ENCODE data around the gene ELMO1.
A peak's percentile ranks its signal among the peaks of the same experiment; 100 is the strongest.
"Not testable (repeated sequence)": the region's sequence is repeated elsewhere in the genome, so short reads cannot be mapped to it uniquely, and the experiment has no call there.

Gene ELMO1

DNA sequence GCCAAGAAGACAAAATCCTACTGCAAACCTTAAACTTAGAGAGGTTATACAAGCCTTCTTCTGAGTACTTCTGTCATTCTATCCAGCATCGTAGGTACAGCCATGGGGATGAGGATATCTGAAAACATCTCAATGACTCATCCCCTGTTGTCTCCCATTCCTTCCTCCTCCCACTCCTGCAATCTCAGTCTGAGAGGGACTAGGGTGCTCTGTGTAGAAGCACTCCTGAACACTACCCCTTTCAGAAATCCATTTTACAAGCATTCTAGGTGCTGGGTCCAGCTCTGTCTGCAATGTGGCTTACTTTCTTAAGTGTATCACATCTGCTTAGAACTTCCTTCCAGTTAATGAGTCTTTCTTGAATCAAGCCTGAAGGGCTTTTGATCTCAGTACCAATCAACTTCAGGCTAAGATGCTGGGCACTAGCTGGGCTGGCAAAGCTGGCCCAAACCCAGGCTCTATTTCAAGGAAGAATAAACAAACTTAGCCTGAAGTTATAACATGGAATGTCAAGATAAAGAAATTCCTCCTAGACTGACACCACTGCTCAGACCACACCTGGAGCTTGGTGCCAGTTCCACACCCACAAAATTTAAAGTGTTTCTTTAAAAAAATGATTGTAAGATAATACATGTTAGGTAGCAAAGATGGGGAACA is 454.1 kb downstream of the ELMO1 start:
- DNase-seq: no peak

DNA sequence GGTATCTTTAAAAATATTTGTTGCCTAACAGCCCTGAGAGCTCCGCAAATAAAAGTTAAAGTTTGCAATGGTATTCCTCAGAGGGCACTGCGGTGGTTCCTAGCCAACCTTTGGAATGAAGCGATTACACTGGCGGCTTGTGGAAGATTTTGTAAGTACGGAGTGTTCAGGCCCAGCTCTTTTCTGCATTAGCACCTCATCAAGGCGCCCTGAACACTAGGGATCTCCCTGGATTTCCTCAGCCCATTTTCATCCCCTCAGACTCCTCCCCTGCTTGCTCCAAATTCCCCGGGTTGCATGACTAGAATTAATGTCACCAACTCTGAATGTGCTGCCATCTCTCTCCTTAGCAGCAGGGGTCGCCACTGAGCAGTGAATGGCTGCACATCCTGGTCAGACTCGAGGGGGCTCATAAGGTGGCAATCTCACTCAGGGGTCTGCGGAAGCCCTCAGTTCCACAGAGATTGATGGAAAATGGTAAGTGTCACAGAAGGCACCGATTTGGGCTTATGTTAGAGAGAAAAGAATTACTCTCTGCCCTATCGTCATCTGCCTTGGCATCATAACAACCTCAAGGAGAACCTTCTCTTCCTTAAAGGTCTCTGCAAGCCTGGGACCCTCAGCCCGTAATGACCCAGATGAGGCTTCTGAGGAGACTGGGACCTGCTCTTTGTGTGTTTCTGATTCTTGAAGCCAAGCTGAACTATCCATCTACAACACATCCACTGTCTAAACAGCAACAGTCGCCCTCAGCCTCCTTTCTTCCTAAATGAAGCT is 461.5 kb downstream of the ELMO1 start:
- peak; percentile 66 for DNase-seq

DNA sequence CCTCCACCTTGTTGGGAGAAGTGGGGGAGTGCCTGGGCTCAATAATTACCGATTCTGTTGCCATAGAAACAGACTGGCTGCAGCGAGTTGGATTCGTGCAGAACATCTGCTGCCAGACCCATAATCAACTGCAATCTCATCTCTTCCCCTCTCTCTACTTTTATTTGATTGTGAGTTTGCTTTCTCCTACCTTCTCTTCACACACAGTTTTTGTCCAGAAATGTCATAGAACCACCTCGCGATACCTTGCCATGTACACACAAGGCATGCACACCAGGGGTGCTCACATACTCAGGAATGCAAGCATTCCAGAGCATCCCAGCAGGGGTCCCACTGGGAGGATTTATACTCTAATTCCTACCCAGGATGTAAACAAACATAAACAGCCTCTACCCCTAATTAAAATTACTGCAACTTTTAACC is 462.1 kb downstream of the ELMO1 start:
- DNase-seq: no peak

DNA sequence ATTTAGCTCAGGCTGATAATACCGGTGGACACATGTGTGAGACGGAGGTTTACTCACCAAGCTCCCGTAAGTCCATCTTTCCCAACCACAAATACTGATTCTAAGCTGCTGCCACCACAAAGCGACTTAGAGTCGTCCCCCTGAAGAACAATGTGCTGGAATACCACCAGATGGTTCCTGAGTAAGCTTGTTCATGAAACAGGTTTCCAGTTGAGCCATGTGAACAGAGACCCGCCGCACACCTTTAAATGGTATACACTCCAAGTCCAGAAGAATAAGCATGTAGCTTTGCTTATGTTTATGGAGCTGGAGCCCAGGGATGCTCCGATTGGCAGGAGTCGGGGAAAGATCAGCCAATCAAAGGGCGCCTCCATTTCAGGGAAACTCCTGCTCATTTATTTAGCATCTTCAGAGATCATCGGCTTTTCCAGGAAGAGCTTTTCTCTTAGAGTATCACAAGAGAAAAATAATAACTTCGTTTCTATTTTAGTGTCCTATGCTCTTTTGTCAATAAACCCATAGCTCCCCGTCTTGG is 462.7 kb downstream of the ELMO1 start:
- no peak for DNase-seq

DNA sequence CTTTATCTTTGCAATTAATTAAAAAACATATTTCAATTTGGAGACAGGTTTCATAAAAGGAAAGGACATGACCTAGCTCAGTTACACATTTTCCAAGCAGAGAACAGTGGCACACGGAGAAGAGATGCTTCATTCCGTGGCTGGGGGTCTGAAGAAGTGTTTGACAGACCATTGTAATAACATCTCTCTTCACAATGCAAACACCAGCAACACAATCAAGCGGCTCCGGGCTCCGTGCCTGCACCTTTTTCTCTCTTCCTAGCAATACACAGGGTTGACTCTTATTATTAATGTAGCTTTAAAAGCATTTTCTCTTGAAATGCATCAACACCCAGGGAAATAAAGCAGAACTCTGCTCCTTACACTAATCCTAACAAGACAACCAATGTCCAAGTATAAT is 463.3 kb downstream of the ELMO1 start:
- DNase-seq: no peak

DNA sequence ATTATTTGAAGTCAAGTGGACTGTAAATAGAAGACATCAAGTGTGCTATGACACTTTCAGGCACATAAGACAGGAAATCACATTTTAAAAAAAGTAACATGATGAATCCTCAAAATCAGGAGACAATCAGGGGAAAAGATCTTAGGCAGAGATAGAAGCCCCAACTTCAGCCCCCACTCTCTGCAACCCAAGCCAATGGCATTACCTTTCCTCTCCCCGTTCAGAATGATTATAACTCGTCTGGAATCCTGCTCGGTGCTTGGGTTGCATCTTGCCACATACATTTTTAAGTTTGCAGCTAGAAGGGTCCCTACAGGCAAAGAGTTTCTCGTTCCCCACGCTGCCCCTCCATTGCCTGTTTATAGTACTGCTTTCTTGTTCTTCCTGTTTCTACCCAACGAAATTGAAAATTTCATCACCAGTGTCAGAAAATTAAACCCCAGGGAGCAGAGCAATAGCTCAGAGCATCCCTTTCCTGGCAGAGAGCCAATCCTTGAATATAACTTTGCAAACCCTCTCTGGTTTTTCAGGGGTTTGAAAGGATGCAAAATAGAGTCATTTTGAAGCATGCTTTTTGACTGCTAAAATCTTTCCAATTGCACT is 463.9 kb downstream of the ELMO1 start:
- DNase-seq: no peak

DNA sequence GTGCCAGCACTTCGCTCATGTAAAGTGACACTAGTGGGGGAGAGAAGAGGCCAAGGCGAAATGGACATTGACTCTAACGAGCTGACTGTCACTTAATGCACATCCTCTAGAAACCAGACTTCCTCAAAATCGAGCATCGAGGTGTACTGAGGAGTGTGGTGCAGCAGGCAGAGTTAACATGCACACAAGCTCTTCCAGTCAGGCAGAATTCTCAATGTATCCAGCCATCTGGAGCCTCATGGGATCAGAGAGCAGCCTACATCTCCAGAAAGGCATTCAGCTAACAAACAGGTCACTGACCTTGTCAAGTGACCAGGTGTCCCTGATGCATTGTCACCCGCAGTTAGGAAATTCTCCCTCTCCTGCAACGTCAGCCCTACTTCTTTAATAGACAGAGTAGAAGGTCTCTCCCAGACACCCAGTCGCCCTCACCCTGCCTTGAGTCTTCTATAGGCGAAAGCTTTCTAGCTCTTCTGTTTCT is 464.6 kb downstream of the ELMO1 start:
- no peak for DNase-seq

DNA sequence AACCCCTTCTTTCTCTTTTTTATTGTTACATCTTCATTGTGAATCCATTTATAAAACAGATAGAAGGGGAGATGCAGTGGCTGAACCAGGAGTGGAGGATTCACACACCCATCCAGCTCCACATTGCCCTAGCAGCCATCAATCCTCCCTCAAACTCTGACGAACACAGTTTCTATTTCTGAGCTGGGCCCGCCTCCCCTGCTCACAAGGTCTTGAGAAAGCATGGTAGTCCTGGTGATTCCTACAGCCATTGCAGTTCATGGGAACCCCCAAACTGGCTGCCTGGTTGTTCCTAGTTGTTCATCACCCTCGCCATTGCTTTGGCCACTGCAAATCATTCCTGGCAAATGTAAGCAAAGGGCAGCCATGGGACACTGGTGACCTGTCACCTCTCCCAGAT is 465.9 kb downstream of the ELMO1 start:
- DNase-seq: no peak

DNA sequence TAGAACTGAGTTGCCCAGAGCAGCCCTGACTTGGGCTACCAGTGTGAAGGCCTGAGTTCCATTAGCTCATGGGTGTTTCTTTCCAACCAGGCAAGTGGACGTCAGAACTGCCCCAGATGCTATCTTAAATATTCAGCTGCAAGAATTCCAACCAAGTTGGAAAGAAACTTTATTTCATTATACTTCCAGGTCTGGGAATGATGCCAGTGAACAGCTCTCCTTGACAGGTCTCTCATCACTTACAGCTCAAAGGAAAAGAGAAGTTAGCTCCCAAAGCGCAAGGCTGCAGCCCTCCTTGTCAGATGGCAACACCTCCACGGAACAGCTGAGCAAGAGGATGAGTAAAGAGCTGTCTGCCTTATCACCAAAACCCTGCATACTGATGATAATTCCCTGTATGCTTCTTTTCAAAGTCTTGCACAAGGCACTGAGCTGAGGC is 468.8 kb downstream of the ELMO1 start:
- no peak for DNase-seq

DNA sequence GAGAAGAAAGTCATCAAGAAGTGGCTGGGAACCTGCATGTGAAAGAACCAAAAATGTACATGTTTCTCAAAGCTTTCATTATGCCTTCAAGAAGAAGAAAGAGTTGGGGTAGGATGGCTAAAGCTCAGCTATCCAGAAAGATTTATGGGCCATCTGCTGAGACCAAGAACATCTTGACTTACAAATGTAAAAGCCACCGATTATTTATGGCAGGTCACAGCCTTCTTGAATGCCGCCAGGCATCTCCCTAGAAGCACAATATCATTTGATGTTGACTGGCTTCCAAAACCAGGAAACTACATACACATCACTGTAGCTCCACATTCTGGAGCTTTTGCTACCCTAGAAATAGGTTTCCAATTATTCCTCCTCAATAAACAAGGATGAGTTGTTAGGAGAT is 470.2 kb downstream of the ELMO1 start:
- no peak for DNase-seq

DNA sequence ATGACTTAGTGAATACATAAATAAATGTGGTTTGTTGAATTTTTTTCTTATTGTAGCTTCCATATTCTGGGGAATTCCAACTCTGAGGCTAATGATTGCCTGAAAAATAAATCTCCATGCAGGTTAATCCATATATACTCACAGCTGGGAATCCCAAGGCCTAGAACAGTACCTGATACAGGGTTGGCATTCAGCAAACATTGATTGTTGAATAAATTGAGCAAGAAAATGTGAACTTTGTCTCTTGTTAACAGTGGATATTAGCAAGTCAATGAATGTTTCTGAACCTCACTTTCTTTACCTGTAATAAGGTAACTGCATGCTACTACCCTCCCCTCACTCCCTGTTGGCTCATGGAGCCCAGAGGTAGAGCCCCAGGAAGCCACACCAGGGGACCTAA is 470.8 kb downstream of the ELMO1 start:
- DNase-seq: no peak

DNA sequence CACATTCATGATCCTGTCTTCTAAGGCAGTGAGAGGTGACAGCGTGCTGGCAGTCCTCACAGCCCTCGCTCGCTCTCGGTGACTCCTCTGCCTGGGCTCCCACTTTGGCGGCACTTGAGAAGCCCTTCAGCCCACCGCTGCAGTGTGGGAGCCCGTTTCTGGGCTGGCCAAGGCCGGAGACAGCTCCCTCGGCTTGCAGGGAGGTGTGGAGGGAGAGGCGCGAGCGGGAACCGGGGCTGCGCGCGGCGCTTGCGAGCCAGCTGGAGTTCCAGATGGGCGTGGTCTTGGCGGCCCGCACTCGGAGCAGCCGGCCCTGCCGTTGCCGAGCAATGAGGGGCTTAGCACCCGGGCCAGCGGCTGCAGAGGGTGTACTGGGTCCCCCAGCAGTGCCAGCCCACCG is 475.1 kb downstream of the ELMO1 start:
- not testable (repeated sequence) for DNase-seq

DNA sequence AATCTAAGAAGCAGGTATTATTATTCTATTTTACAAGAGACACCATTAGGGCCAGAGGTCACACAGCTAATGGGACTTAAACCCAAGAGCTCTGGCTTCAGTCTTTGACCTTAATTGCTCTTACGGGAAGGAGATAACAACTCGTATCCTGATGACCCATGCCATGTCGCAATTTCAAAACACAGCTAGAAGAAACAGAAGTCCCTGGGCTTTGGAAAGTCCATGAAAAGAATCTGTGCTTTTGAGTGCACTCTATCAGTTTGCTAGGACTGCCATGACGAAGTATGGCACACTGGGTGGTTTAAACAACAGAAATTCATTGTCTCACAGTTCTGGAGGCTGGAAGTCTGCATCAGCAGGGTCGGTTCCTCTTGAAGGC is 476.5 kb downstream of the ELMO1 start:
- DNase-seq: no peak

DNA sequence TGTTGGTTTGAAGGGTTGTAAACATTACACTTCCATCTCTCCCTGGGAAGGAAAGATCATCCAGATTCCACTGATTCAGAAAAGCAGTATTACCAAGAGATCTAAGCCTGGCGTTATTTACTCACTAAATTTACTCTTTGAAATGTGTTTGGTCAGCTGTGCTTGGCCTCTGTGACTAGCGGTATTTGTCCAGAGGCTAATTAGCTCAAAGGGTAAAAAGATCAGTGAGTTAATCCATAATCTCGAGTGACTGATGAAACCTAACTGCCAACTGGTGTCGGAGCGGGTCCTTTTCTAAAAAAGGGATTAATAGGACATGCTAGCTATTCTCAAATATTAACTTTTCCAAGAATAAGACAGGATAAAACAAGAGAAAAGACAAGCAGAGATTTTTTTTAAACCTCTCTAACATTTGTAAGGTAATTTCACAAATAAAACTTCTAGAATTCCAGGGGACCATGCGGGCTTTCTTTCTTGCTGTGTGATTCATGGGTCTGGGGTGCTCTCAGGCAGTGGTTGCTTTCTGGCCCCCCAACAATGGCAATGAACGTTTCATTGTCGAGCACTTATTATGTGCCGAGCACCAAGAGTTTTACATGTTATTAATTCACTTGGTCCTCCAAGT is 477.0 kb downstream of the ELMO1 start:
- DNase-seq: no peak

DNA sequence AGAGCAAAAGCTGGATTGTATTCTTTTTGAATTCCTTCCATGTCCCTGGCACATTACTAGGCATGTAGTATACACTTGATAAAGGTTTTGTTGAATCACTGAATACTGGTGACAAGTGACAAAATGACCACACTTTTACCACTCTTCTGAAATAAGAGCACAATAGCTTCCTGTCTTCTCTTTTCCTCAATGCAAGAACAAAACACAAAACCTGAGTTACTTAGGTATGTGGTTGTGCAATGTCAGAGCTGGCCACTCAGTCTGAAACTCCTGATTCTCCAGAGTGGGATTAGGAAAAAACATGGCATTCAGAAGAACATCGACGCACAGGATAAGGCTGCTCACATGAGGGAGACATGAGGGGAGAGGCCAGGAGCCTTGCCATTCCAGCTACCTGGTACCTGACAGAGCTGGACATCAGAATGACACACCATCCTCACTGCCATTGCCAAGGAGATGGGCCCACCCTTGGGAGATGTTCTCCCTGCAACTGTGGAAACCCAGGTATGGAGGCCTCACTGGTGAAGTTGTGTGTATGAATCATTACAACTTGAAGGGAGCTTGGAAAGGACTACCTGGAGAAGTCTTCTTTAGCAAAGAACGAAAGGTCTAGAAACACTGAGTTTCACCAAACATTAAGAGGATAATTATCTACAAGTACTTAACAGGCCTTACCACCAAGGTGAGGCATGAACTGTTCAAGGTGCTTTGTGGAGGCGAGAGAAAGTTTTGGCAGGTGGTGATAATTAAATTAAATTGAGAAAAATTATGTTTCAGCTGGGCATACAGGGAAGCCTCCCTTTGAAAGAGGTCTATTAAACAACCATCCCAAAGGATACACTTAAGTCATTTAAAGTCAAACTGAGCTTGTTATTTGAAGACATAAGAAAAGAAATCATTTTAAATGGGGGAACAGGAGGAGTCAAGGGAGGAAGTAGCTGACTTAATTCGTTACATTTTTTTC is 477.8 kb downstream of the ELMO1 start:
- DNase-seq: no peak

DNA sequence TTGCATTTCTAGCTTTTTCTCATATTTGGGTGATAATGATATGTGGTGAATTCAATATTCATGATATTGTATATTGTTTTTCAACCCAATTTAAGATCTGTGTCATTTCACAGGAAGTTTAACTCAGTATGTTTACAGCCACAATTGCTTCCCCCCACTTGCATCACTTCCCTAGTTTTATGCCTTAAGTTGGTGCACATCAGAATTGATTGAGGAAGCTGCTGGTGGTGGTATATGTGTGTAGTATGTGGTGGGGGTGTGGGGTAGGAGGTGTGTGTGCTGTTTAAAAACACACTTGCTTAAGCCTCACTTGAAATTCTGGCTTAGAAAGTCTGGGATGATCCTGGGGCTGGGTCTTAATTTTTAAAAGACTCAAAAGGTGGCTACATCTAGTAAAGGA is 479.3 kb downstream of the ELMO1 start:
- DNase-seq: no peak

DNA sequence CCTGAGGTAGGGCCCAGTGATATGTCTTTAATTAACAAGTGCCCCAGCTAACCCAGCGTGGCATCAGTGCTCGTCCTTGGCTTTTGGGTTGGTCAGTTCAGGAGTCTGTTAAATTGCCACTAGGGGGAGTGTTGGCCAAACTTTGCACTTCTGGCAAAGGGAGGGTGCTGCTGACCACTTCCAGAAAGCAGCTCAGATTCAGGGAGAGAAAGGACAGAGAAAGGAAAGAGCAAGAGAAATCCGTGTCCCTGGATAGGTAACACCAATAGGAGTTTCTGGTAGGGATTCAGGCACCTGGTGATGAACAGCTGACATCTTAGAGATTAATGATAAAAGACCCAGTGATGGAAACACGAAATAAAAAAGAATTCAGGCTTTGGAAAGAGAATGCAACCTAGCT is 481.3 kb downstream of the ELMO1 start:
- no peak for DNase-seq

DNA sequence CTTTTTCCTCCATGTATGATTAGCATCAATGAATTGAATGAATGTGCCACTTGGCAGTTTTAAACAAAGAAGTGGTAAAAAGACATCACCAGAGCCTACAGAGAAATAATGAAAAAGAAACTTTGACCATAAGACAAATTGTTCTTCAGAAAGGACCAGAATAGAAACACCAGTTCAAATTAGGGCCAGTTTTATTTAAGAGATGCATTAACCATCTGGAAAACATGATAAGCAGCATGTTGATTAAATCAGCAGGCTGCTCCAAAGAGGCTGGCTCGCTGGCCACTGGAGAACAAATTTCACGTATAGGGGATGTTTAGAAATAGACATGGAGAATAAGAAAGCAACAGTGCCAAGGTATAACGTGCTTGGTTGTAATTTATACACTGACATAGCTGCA is 482.0 kb downstream of the ELMO1 start:
- no peak for DNase-seq

DNA sequence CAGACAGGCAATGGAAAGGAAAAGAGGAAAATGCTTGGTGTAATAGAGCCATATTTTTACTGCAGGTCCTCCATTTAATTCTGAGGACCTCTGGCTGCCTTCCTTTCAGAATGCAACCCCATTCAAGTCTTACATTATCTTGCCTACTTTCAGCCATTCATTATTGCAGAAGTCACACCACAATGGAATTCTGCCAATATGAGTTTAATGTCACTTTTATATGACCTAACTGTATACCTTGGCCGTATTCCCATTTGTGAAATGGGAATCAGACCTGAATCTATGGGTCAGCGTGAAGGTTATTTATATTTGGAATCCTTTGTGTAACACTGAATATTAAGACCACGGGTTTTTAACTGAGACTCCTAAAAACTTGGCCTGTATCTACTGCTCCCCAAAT is 482.6 kb downstream of the ELMO1 start:
- no peak for DNase-seq

DNA sequence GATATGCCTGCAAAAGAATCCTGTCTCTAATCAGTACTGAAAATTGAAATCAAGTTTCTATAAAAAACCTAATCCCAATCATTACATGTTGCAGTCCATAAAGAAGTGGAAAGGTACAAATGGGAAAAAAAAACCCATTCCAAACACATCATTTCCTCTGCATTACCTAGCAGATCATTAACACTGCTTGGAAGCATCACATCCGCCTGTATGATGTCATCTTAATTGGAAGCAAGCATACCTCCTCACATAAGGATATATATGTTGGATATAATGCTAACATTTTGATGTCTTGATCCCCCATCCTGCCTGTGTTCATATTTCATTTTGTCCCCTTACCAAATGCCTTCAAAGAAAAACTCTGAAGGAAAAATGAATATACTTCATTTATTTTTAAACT is 483.0 kb downstream of the ELMO1 start:
- no peak for DNase-seq

DNA sequence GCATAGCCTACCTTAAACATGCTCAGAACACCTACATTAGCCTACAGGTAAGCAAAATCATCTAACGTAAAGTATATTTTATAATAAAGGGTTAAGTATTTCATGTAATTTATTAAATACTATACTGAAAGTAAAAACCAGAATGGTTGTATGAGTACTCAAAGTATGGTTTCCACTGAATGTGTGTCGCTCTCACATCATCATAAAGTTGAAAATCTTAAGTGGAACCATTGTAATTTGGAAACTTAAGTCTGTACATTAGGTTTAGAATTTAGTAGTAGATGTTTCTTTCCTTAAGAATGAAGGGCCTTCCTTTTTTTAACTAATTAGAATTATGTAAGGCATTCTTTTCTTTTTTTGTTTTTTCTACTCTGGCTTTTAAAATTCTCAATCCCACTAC is 484.4 kb downstream of the ELMO1 start:
- no peak for DNase-seq

DNA sequence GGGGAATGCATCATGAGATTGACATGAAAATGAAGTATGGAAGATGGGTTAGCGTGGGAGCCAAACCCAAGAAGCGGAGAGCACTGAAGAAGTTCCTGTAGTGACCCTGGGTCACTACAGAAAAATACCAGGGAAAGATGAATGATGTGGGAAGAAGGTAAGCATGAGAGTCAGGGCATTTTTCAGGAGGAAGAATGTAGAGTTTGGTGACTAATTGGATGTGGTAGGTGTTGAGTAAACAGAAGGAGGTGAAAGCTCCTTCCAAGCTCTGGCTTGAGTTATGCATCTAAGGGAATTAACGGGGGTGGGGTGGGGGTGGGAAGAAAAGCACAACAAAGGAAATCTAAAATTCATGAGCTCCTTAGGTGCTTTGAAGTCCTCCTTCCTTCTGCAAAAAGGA is 486.3 kb downstream of the ELMO1 start:
- DNase-seq: no peak

Data from activated CD4-positive, CD25-positive, alpha-beta regulatory T cell treated with anti-CD3 and anti-CD28 coated beads, Interleukin-2, amount 50 U/mL, for 72 hours (primary cell).